ENCODE results near the gene FLYWCH2.

FLYWCH2 gene

GRCh38 chr16:2865651-2866050 lies 17.4 kb upstream of the FLYWCH2 start:
- no peak overlapping the region for H3K4me3 Mint-ChIP-seq
- H3K27ac Mint-ChIP-seq: no peak overlapping the region
- peaks cover 5% of the 10 kb centered on the region for H3K4me1 Mint-ChIP-seq
- H3K9me3 Mint-ChIP-seq: no peaks in the 10 kb centered on the region
- H3K27me3 Mint-ChIP-seq: peaks cover 2% of the 10 kb centered on the region
- no peaks in the 10 kb centered on the region for H3K36me3 Mint-ChIP-seq

- H3K9me3 Mint-ChIP-seq: no peaks in the 10 kb centered on the region
- H3K36me3 Mint-ChIP-seq: no peaks in the 10 kb centered on the region
- H3K4me1 Mint-ChIP-seq: peaks cover 5% of the 10 kb centered on the region
- peak overlapping the region; percentile 4 for H3K4me3 Mint-ChIP-seq
- no peak overlapping the region for H3K27ac Mint-ChIP-seq
- no peaks in the 10 kb centered on the region for H3K27me3 Mint-ChIP-seq
Observed at GRCh38 chr16:2866431-2866830, 16.6 kb upstream of the FLYWCH2 start.

GRCh38 chr16:2867661-2867986 lies 15.4 kb upstream of the FLYWCH2 start:
- Mint-ChIP-seq H3K27ac (peak overlapping the region; percentile 92), H3K9me3 (no peaks in the 10 kb centered on the region), H3K4me1 (peaks cover 5% of the 10 kb centered on the region), H3K36me3 (no peaks in the 10 kb centered on the region), H3K4me3 (peak overlapping the region; percentile 91), H3K27me3 (no peaks in the 10 kb centered on the region)

GRCh38 chr16:2867987-2868789 lies 14.8 kb upstream of the FLYWCH2 start:
- H3K9me3 Mint-ChIP-seq: no peaks in the 10 kb centered on the region
- no peaks in the 10 kb centered on the region for H3K36me3 Mint-ChIP-seq
- peak overlapping the region; percentile 92 for H3K27ac Mint-ChIP-seq
- no peaks in the 10 kb centered on the region for H3K27me3 Mint-ChIP-seq
- peaks cover 5% of the 10 kb centered on the region for H3K4me1 Mint-ChIP-seq
- peak overlapping the region; percentile 91 for H3K4me3 Mint-ChIP-seq

- H3K4me3 Mint-ChIP-seq: no peak overlapping the region
- no peaks in the 10 kb centered on the region for H3K9me3 Mint-ChIP-seq
- no peak overlapping the region for H3K27ac Mint-ChIP-seq
Observed at GRCh38 chr16:2871926-2872325, 11.1 kb upstream of the FLYWCH2 start.

GRCh38 chr16:2874032-2874911 lies 8.7 kb upstream of the FLYWCH2 start:
- Mint-ChIP-seq H3K27ac (no peak overlapping the region), H3K36me3 (no peaks in the 10 kb centered on the region), H3K4me3 (no peak overlapping the region), H3K9me3 (no peaks in the 10 kb centered on the region), H3K27me3 (no peaks in the 10 kb centered on the region), H3K4me1 (no peaks in the 10 kb centered on the region)

More at GRCh38 chr16:2871926-2872325, 11.1 kb upstream of the FLYWCH2 start:
- H3K4me1 Mint-ChIP-seq: no peaks in the 10 kb centered on the region
- H3K36me3 Mint-ChIP-seq: no peaks in the 10 kb centered on the region
- no peaks in the 10 kb centered on the region for H3K27me3 Mint-ChIP-seq

GRCh38 chr16:2874912-2875362 lies 8.1 kb upstream of the FLYWCH2 start:
- no peaks in the 10 kb centered on the region for H3K27me3 Mint-ChIP-seq
- H3K4me1 Mint-ChIP-seq: no peaks in the 10 kb centered on the region
- H3K4me3 Mint-ChIP-seq: no peak overlapping the region
- no peaks in the 10 kb centered on the region for H3K36me3 Mint-ChIP-seq
- H3K27ac Mint-ChIP-seq: no peak overlapping the region
- H3K9me3 Mint-ChIP-seq: no peaks in the 10 kb centered on the region

- Mint-ChIP-seq H3K36me3 (no peaks in the 10 kb centered on the region), H3K27ac (peak overlapping the region; percentile 41), H3K4me1 (peaks cover 10% of the 10 kb centered on the region), H3K27me3 (no peaks in the 10 kb centered on the region), H3K9me3 (no peaks in the 10 kb centered on the region), H3K4me3 (no peak overlapping the region)
Observed at GRCh38 chr16:2879854-2880508, 3.0 kb upstream of the FLYWCH2 start.

DNA sequence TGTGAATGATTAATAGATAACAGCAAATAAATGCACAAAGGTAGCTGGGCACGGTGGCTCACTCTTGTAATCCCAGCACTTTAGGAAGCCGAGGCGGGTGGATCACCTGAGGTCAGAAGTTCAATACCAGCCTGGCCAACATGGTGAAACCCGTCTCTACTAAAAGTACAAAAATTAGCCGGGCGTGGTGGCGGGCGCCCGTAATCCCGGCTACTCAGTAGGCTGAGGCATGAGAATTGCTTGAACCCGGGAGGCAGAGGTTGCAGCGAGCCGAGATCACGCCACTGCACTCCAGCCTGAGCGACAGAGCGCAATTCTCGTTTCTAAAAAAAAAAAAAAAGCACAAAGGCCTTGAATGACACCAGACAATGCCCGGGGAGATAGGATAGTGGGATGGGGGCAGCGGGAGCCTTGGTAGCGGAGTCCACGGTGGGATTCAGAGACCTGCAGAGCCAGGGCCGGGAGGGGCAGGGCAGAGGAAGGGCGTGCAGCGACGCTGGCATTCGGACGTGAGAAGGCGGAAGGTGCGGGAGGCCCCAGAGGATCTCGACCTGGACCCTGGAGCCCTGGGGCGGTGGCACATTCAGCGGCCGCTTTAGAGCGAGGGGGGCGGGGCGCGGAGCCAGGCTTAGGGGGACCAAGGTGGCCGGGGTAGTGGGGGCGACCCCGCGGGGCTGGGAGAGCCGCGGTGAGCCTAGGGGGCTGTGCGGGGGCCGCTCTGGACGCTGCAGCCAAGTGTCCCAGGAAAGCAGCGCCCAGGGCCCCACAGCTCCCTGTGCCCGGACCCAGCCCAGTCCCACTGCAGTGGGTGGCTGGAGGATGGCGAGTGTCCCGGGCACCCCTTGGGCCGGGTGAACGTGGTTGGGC lies 999 bp upstream of the FLYWCH2 start:
- peak overlapping the region; percentile 92 for H3K27ac Mint-ChIP-seq
- no peaks in the 10 kb centered on the region for H3K36me3 Mint-ChIP-seq
- H3K4me1 Mint-ChIP-seq: peaks cover 17% of the 10 kb centered on the region
- H3K4me3 Mint-ChIP-seq: peak overlapping the region; percentile 91
- H3K27me3 Mint-ChIP-seq: no peaks in the 10 kb centered on the region
- no peaks in the 10 kb centered on the region for H3K9me3 Mint-ChIP-seq

GRCh38 chr16:2883458-2883908 lies 468 bp downstream of the FLYWCH2 start:
- Mint-ChIP-seq H3K4me1 (peaks cover 19% of the 10 kb centered on the region), H3K4me3 (peak overlapping the region; percentile 85), H3K36me3 (no peaks in the 10 kb centered on the region), H3K9me3 (no peaks in the 10 kb centered on the region), H3K27me3 (no peaks in the 10 kb centered on the region), H3K27ac (peak overlapping the region; percentile 47)

DNA sequence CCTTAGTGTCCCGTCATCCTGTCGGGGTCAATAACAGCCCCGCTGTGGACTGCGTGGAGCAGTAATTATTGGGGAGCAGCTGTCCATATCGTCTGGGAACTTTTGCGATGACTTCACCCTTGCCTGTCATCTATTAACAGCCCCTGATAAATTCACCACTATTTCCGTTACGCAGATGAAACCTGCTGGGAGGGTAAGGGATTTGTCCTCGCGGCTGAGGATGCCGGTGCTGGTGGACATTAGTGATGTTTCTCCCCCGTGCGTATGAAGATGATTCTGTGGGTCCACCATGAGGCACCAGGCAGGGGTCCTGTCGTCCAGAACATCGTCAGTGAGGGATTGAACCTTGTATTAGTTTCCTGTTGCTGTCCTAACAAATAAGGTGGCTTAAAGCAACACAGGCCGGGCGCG lies 1.0 kb downstream of the FLYWCH2 start:
- Mint-ChIP-seq H3K27me3 (no peaks in the 10 kb centered on the region), H3K4me1 (peaks cover 21% of the 10 kb centered on the region), H3K36me3 (no peaks in the 10 kb centered on the region), H3K4me3 (peak overlapping the region; percentile 85), H3K9me3 (no peaks in the 10 kb centered on the region), H3K27ac (peak overlapping the region; percentile 47)

DNA sequence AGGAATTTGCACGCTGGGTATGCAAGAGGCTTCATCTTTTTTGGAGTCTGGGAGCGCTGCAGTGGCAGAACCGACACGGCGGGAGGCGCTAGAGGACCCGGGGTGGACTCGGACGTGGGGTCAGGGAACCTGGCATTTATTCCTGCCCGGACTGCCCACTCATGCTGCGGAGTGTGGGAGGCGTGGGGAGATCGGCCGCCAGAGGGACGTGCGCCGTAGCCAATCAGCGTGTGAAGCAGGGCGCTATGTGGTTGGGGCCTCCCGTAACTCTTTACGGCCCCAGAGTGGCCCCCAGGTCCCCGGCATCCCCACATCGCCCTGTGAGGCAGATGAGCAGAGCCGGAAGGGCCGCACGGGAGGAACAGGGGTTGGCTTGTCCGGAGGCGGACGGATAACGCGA lies 11.2 kb downstream of the FLYWCH2 start:
- Mint-ChIP-seq H3K36me3 (no peaks in the 10 kb centered on the region), H3K27me3 (no peaks in the 10 kb centered on the region), H3K27ac (no peak overlapping the region), H3K9me3 (no peaks in the 10 kb centered on the region), H3K4me1 (no peaks in the 10 kb centered on the region), H3K4me3 (no peak overlapping the region)

DNA sequence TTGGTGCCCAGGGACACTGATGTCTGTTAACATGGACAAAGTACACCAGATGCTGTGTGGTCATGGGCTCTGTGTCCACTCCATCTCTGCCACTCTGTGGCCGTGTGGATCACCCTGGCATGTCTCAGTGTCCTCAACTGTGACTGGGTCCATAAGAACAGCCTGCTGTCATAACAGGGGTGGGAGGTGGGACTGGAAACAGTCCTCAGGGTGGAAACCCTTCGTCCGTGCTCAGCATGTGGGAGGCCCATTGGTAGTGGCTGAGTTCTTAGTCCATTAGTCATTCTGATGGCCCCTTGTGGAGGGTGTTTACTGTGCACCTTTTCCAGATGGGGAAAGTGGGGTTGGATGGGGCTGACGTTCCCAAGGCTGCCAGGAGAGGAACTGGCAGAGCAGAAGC lies 12.8 kb downstream of the FLYWCH2 start:
- Mint-ChIP-seq H3K27ac (no peak overlapping the region), H3K9me3 (no peaks in the 10 kb centered on the region), H3K4me3 (no peak overlapping the region), H3K4me1 (no peaks in the 10 kb centered on the region), H3K36me3 (no peaks in the 10 kb centered on the region), H3K27me3 (no peaks in the 10 kb centered on the region)

DNA sequence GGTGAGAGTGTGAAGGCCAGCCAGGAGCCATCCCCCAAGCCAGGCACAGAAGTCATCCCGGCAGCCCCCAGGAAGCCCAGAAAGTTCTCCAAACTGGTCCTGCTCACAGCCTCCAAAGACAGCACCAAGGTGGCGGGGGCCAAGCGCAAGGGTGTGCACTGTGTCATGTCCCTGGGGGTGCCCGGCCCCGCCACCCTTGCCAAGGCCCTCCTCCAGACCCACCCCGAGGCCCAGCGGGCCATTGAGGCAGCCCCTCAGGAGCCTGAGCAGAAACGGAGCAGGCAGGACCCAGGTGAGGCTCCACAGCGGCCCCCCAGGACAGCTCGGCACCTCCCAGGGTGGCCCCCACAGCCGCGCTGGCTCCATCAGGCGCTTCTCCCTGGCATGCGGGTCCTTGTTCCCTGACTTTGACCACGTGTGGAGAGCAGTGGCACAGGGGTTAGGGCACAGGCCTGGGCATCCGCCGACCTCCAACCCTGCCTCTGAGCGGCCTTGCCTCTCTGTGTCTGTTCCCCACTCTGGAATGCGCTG lies 13.5 kb downstream of the FLYWCH2 start:
- H3K4me3 Mint-ChIP-seq: no peak overlapping the region
- no peak overlapping the region for H3K27ac Mint-ChIP-seq
- H3K9me3 Mint-ChIP-seq: no peaks in the 10 kb centered on the region
- no peaks in the 10 kb centered on the region for H3K36me3 Mint-ChIP-seq
- no peaks in the 10 kb centered on the region for H3K4me1 Mint-ChIP-seq
- no peaks in the 10 kb centered on the region for H3K27me3 Mint-ChIP-seq

- Mint-ChIP-seq H3K27me3 (no peaks in the 10 kb centered on the region), H3K27ac (no peak overlapping the region), H3K36me3 (no peaks in the 10 kb centered on the region), H3K4me3 (no peak overlapping the region), H3K9me3 (no peaks in the 10 kb centered on the region), H3K4me1 (no peaks in the 10 kb centered on the region)
Observed at GRCh38 chr16:2897110-2897509, 14.1 kb downstream of the FLYWCH2 start.
